ENCODE measurements around the gene TCF7L1.

GRCh38 chr2:85314884-85315242 is 181.7 kb downstream of the TCF7L1 start:
- TF ChIP-seq TAF1 (IDR thresholded peaks at IDR 0.05; ENCODE audit: low read depth) (no peak), CREB1 (IDR thresholded peaks at IDR 0.05; ENCODE audit: low read depth) (no peak), YY1 (IDR thresholded peaks at IDR 0.05; ENCODE audit: low read depth) (no peak), TCF12 (IDR thresholded peaks at IDR 0.05; ENCODE audit: low read depth) (no peak), MAX (IDR thresholded peaks at IDR 0.05) (no peak), REST (IDR thresholded peaks at IDR 0.05; ENCODE audit: low read depth) (no peak), RAD21 (IDR thresholded peaks at IDR 0.05; ENCODE audit: low read depth) (no peak), EP300 (IDR thresholded peaks at IDR 0.05; ENCODE audit: borderline replicate concordance) (no peak), ZBTB7A (IDR thresholded peaks at IDR 0.05; ENCODE audit: low read depth) (no peak), NFIC (IDR thresholded peaks at IDR 0.05) (no peak)
